Measurements from ENCODE around the gene FHOD3. TPM values are rescaled to one million over a fixed set of nuclear protein-coding genes. Genes with fewer than 3 reads are reported as not detected.
A peak's percentile ranks its signal among the peaks of the same experiment; 100 is the strongest.

Gene FHOD3
- total and polyA plus RNA-seq, 2 experiments from 2014 or later = 2.7 to 8.7 TPM

GRCh38 chr18:36419900-36420531, 122.5 kb downstream of the FHOD3 start:
- H3K27me3 ChIP-seq (ENCODE audit: insufficient read depth) = no peaks in the 10 kb centered on the region
- H2AFZ ChIP-seq = no peak overlapping the region
- no peaks in the 10 kb centered on the region for H3K79me2 ChIP-seq (replicated peaks; ENCODE audit: insufficient read depth)
- Mint-ChIP-seq H3K4me3 (no peak overlapping the region), H3K27ac (no peak overlapping the region), H3K4me1 (peaks cover 20% of the 10 kb centered on the region), H3K36me3 (ENCODE audit: low read depth) (no peaks in the 10 kb centered on the region), H3K27me3 (ENCODE audit: insufficient read depth, low read depth, poor library complexity) (peaks cover 1% of the 10 kb centered on the region), H3K9me3 (no peaks in the 10 kb centered on the region)
- TF ChIP-seq POLR2AphosphoS5 (IDR thresholded peaks at IDR 0.05; ENCODE audit: low read depth) (no peak), CTCF (conservative IDR thresholded peaks at IDR 0.05; ENCODE audit: low read depth in 2 of 2) (peak; percentile 44 to 46)
- no peaks in the 10 kb centered on the region for H3K36me3 ChIP-seq (ENCODE audit: insufficient read depth)
- no peaks in the 10 kb centered on the region for H3K9me2 ChIP-seq (ENCODE audit: insufficient read depth)
- DNase-seq (ENCODE audit: low spot score) (peak; percentile 43), ATAC-seq (peak; percentile 91)
- peaks cover 6% of the 10 kb centered on the region; the same call in 1 of the 2 replicates for H3K4me1 ChIP-seq (ENCODE audit: insufficient read depth)
- no peaks in the 10 kb centered on the region for H3F3A ChIP-seq (replicated peaks; ENCODE audit: low read depth)
- H3K4me2 ChIP-seq = no peak overlapping the region
- no peak overlapping the region for H3K27ac ChIP-seq (ENCODE audit: low read depth)
- no peak overlapping the region for H3K4me3 ChIP-seq
- no peaks in the 10 kb centered on the region for H4K20me1 ChIP-seq (replicated peaks; ENCODE audit: insufficient read depth)

- Histone ChIP-seq H3K4me3 (no peak overlapping the region), H3K36me3 (ENCODE audit: insufficient read depth) (no peaks in the 10 kb centered on the region), H3K4me1 (ENCODE audit: insufficient read depth) (peaks cover 6% of the 10 kb centered on the region; the same call in 1 of the 2 replicates), H3K79me2 (replicated peaks; ENCODE audit: insufficient read depth) (no peaks in the 10 kb centered on the region), H2AFZ (no peak overlapping the region), H3K27me3 (ENCODE audit: insufficient read depth) (no peaks in the 10 kb centered on the region), H4K20me1 (replicated peaks; ENCODE audit: insufficient read depth) (no peaks in the 10 kb centered on the region), H3K27ac (ENCODE audit: low read depth) (no peak overlapping the region), H3K9me2 (ENCODE audit: insufficient read depth) (no peaks in the 10 kb centered on the region), H3F3A (replicated peaks; ENCODE audit: low read depth) (no peaks in the 10 kb centered on the region), H3K4me2 (no peak overlapping the region)
- no peak for TF ChIP-seq ZNF114 (CRISPR knock-in tag; IDR thresholded peaks at IDR 0.05)
- TF ChIP-seq ETS1 (IDR thresholded peaks at IDR 0.05) = no peak
- no peak for TF ChIP-seq STAT1 (IDR thresholded peaks at IDR 0.05; ENCODE audit: unreplicated experiment)
- no peak for TF ChIP-seq ZNF331 (CRISPR knock-in tag; IDR thresholded peaks at IDR 0.05; ENCODE audit: low read depth)
- TF ChIP-seq EZH2phosphoT487 (IDR thresholded peaks at IDR 0.05; ENCODE audit: unreplicated experiment) = no peak
- TF ChIP-seq NANOG (IDR thresholded peaks at IDR 0.05; ENCODE audit: borderline replicate concordance) = no peak
- TF ChIP-seq EZH2 (IDR thresholded peaks at IDR 0.05; ENCODE audit: low read depth, unreplicated experiment) = no peak
- no peak for TF ChIP-seq CREB1 (CRISPR knock-in tag; IDR thresholded peaks at IDR 0.05; ENCODE audit: low read depth)
- no peak for TF ChIP-seq REST (IDR thresholded peaks at IDR 0.05; ENCODE audit: unreplicated experiment)
- TF ChIP-seq CTCF (conservative IDR thresholded peaks at IDR 0.05; ENCODE audit: low read depth in 2 of 2) = no peak
- DNase-seq (ENCODE audit: low spot score) (no peak), ATAC-seq (no peak)
- Mint-ChIP-seq H3K27me3 (ENCODE audit: insufficient read depth, low read depth, poor library complexity) (peaks cover 1% of the 10 kb centered on the region), H3K4me3 (no peak overlapping the region), H3K36me3 (ENCODE audit: low read depth) (no peaks in the 10 kb centered on the region), H3K4me1 (peaks cover 20% of the 10 kb centered on the region), H3K27ac (0 out of 2 replicates have a peak overlapping the region, but pooled peaks have one; percentile 18), H3K9me3 (no peaks in the 10 kb centered on the region)
Measured at GRCh38 chr18:36420826-36421225, 123.3 kb downstream of the FHOD3 start.
